Nephron (organoid): ENCODE data around the gene USF2.

Source experiments
- H3K27ac Mint-ChIP-seq, 3 experiments: 2 replicates each; pipeline ENCODE4 v1.8.0; 2020; ENCODE audit warnings: mixed read lengths in 3 of 3, mild to moderate bottlenecking in 2 of 3, moderate library complexity in 1 of 3
- H3K27me3 Mint-ChIP-seq: 2 replicates; pipeline ENCODE4 v1.8.0; 2021; ENCODE audit warnings: low read depth, mild to moderate bottlenecking, moderate library complexity, mixed read lengths
- H3K36me3 Mint-ChIP-seq: 2 replicates; pipeline ENCODE4 v1.8.0; 2020; ENCODE audit warnings: low read depth, mixed read lengths
- H3K4me1 Mint-ChIP-seq: 2 replicates; pipeline ENCODE4 v1.8.0; 2020; ENCODE audit warnings: mixed read lengths
- H3K4me3 Mint-ChIP-seq, 3 experiments: 2 replicates each; pipeline ENCODE4 v1.8.0; 2020; ENCODE audit warnings: mild to moderate bottlenecking in 3 of 3, mixed read lengths in 3 of 3, moderate library complexity in 2 of 3
- H3K9me3 Mint-ChIP-seq: 2 replicates; pipeline ENCODE4 v1.8.0; 2020; ENCODE audit warnings: mixed read lengths
- TF ChIP-seq, protein P1 (sequence below), 3 experiments: fragments of 200-600 bp; sonication (generic); IDR thresholded peaks; one replicate each; pipeline ENCODE4 v1.5.0; 2021; ENCODE audit warnings: antibody characterized with exemption in 3 of 3; ENCODE audit not compliant: unreplicated experiment in 3 of 3

USF2 gene

DNA sequence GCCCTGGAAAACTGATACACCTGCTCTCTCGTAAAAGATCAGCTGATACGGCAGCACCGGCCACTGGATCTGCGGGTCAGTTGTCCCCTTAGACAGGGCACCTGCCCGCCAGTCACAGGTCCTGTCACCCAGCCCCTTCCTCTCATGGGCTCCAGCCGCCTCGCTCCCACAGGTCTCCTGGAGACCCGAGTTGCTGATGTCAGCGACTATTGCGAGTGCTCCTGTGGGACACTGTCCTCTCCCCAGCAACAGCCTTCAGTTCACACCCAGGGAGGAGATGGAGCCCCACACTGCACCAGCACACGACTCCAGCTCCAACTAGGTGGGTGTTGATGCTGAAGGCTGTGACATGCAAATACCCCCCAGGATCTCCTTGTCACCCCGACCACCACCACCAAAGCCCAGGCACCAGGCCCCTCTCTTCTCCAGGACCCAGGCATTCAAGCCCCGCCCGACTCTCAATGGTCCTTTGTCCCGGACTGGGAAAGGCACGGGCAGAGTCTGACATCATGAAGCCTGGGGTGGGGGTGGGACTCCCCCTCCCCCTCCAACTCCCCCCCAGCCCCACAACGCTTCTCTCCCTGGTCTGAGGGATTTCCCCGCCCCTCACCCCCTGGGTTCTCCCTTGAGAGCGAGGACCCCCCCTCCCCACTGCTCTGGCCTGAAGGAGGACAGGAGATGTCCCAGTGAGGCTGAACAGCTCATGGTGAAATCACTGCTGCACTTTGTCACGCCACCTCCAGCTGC lies 21.8 kb downstream of the USF2 start:
- Mint-ChIP-seq H3K4me1 (peaks cover 16% of the 10 kb centered on the region), H3K27me3 (peaks cover 26% of the 10 kb centered on the region), H3K9me3 (no peaks in the 10 kb centered on the region), H3K36me3 (no peaks in the 10 kb centered on the region), H3K27ac (peak overlapping the region in 1 of 3 experiments; percentile 28), H3K4me3 (no peak overlapping the region)
- TF ChIP-seq, protein P1, sequence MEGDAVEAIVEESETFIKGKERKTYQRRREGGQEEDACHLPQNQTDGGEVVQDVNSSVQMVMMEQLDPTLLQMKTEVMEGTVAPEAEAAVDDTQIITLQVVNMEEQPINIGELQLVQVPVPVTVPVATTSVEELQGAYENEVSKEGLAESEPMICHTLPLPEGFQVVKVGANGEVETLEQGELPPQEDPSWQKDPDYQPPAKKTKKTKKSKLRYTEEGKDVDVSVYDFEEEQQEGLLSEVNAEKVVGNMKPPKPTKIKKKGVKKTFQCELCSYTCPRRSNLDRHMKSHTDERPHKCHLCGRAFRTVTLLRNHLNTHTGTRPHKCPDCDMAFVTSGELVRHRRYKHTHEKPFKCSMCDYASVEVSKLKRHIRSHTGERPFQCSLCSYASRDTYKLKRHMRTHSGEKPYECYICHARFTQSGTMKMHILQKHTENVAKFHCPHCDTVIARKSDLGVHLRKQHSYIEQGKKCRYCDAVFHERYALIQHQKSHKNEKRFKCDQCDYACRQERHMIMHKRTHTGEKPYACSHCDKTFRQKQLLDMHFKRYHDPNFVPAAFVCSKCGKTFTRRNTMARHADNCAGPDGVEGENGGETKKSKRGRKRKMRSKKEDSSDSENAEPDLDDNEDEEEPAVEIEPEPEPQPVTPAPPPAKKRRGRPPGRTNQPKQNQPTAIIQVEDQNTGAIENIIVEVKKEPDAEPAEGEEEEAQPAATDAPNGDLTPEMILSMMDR (IDR thresholded peaks at IDR 0.05; ENCODE audit: unreplicated experiment in 3 of 3): no peak

DNA sequence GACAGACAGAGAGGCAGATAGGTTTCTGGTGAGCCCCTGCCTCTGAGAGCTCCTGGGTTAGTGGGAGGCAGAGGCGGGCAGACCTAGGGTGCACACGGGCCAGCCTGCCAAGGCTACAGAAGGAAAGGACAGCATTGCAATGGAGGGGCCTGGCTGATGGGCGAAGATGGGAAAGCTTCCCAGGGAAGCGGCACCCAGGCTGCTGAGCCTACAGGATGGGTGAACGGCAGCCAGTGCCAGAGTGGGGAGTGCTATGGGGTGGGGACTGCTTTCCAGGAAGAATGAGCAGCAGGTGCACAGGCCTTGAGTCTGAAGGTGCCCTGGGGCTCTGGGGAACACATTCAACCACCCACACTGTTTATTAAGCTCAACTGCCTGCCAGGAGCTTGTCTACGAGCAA lies 22.5 kb downstream of the USF2 start:
- Mint-ChIP-seq H3K36me3 (no peaks in the 10 kb centered on the region), H3K4me3 (no peak overlapping the region), H3K9me3 (no peaks in the 10 kb centered on the region), H3K27me3 (peaks cover 26% of the 10 kb centered on the region), H3K4me1 (peaks cover 16% of the 10 kb centered on the region), H3K27ac (no peak overlapping the region)
- TF ChIP-seq, protein P1 (IDR thresholded peaks at IDR 0.05; ENCODE audit: unreplicated experiment in 3 of 3): no peak

DNA sequence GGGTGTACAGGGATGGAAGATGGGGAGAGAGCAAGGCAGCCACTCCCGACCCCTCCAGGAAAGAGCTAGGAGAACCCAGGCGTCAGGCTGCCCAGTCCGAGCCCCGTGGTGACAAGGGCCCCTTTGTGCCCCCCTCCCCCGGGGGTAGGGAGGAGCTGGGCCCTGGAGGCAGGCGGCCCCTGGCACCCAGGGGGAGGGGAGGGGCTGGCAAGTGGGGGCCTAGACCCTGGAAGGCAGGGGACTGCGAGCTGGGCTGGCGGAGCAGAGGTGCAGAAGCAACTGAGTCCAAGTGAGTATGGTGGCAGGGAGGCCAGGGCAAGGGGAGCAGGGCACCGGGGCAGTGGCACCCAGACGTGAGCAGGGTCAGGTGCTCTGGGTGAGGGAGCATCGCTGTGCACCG lies 23.2 kb downstream of the USF2 start, which contains the start of gene MAG:
Gene MAG, plus strand, starts transcription at position 246 of the 400 bp plus-strand sequence. CDS start 3,248 bp downstream, outside the sequence.
- peaks cover 26% of the 10 kb centered on the region for H3K27me3 Mint-ChIP-seq
- no peaks in the 10 kb centered on the region for H3K36me3 Mint-ChIP-seq
- peak within 1 kb of the TSS in 2 of 3 experiments; percentile 4 to 20 for H3K27ac Mint-ChIP-seq
- TF ChIP-seq, protein P1 (IDR thresholded peaks at IDR 0.05; ENCODE audit: unreplicated experiment in 3 of 3): no peak
- peaks cover 16% of the 10 kb centered on the region for H3K4me1 Mint-ChIP-seq
- H3K9me3 Mint-ChIP-seq: no peaks in the 10 kb centered on the region
- no peak within 1 kb of the TSS for H3K4me3 Mint-ChIP-seq

DNA sequence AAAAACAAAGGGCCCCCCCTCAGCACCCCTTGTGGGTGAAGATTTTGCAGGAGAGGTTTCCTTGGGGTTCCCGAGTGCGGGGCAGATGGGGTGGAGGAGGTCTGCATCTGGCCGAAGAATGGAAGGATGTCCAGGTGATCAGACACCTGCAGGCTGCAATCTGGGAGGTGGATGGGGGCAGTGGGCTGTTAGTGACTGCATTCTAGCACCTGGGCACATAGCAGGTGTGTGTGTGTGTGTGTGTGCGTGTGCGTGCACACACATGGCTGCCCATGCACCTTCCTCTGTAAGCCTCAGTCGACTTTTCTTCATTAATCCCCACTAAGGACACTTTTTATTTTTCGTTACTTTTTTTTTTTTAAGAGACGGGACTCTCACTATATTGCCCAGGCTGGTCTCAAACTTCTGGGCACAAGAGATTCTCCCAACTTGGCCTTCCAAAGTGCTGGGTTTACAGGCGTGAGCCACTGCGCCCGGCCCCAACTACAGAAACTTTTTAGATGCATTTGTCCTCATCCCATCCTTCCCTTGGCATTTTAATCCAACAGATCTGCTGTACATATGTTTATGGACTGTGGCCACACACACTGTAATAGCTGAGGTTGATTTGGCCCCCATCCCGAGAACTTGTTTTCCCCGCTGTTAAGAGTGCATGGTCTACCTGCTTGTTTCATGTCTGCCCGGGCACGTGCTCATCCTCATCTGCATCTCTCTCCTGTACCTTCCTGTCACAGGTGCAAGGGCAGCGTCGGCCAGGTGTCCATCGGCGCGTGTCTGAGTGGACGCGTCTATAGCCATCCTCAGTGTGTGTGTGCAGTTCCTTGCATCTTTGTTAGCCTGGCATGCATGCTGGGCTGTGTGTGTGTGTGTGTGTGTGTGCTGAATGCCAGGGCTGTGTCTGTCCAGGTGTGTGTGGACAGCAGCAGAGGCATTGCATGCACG lies 23.9 kb downstream of the USF2 start:
- peak overlapping the region in 2 of 3 experiments; percentile 4 to 20 for H3K27ac Mint-ChIP-seq
- peaks cover 10% of the 10 kb centered on the region for H3K4me1 Mint-ChIP-seq
- no peaks in the 10 kb centered on the region for H3K9me3 Mint-ChIP-seq
- no peak overlapping the region for H3K4me3 Mint-ChIP-seq
- TF ChIP-seq, protein P1 (IDR thresholded peaks at IDR 0.05; ENCODE audit: unreplicated experiment in 3 of 3): no peak
- peaks cover 26% of the 10 kb centered on the region for H3K27me3 Mint-ChIP-seq
- H3K36me3 Mint-ChIP-seq: no peaks in the 10 kb centered on the region

DNA sequence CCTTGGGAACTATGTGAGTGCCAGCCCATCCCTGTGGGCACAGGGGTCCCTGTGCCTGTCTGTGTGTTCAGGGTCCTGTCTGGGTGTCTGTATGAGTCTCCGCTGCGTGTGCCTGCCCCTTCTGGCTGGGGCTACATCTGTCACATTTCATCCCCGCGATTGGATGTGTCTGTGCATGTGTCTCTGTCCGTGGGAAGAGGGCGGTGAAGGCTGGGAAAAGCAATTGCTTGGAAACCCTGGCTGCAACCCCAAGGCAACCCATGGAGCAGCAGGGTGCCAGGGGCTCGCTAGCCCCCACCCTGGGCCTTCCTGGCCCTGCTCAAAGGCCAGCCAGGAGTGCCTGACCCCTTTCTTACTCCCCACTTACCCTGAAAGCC lies 24.6 kb downstream of the USF2 start:
- H3K4me1 Mint-ChIP-seq: peaks cover 10% of the 10 kb centered on the region
- TF ChIP-seq, protein P1 (IDR thresholded peaks at IDR 0.05; ENCODE audit: unreplicated experiment in 3 of 3): no peak
- no peaks in the 10 kb centered on the region for H3K9me3 Mint-ChIP-seq
- H3K4me3 Mint-ChIP-seq: no peak overlapping the region
- peaks cover 24% of the 10 kb centered on the region for H3K27me3 Mint-ChIP-seq
- H3K36me3 Mint-ChIP-seq: no peaks in the 10 kb centered on the region
- H3K27ac Mint-ChIP-seq: peak overlapping the region in 1 of 3 experiments; percentile 2
